Suprapubic skin (tissue), 4 donors: ENCODE measurements around the gene RPUSD1. TPM values are rescaled to one million over a fixed set of nuclear protein-coding genes. Genes with fewer than 3 reads are reported as not detected.

Experiments
- DNase-seq, 2 donors: peaks; one replicate each; pipeline ENCODE4 v3.0.0-alpha.2; 2019; ENCODE audit warnings: low spot score in 2 of 2
- H3K27ac ChIP-seq: fragments of 200-600 bp; sonication (generic); one replicate; pipeline ENCODE4 v1.5.1; 2019
- H3K27me3 ChIP-seq: fragments of 200-600 bp; sonication (generic); one replicate; pipeline ENCODE4 v1.5.1; 2019
- H3K36me3 ChIP-seq: fragments of 200-600 bp; sonication (generic); one replicate; pipeline ENCODE4 v1.5.1; 2019
- H3K4me1 ChIP-seq: fragments of 200-600 bp; sonication (generic); one replicate; pipeline ENCODE4 v1.5.1; 2019
- H3K4me3 ChIP-seq: fragments of 200-600 bp; sonication (generic); one replicate; pipeline ENCODE4 v1.5.1; 2019; ENCODE audit warnings: mild to moderate bottlenecking
- H3K9me3 ChIP-seq: fragments of 200-600 bp; sonication (generic); one replicate; pipeline ENCODE4 v1.5.1; 2019
- CTCF ChIP-seq, 2 donors: fragments of 200-600 bp in 1 of 2; fragments of 450-650 bp in 1 of 2; sonication (generic) in 1 of 2; IDR thresholded peaks; one replicate each; pipeline ENCODE4 v1.5.1; 2016 to 2019; ENCODE audit warnings: antibody characterized with exemption in 2 of 2, mild to moderate bottlenecking in 1 of 2, moderate library complexity in 1 of 2
- EP300 ChIP-seq: sonication (generic); formaldehyde crosslinking; IDR thresholded peaks from one replicate; pipeline ENCODE4 v1.6.1; 2017; ENCODE audit warnings: antibody characterized with exemption
- POLR2A ChIP-seq, 2 donors: fragments of 450-650 bp; IDR thresholded peaks; one replicate each; pipeline ENCODE4 v1.6.1; 2017; ENCODE audit warnings: antibody characterized with exemption in 2 of 2, mild to moderate bottlenecking in 2 of 2, moderate library complexity in 2 of 2
- POLR2AphosphoS5 ChIP-seq, 3 donors: sonication (generic); formaldehyde crosslinking; IDR thresholded peaks; one replicate each; pipeline ENCODE4 v1.6.1; 2017; ENCODE audit warnings: antibody characterized with exemption in 3 of 3
- WGBS: methylation state at CpG from one replicate; pipeline ENCODE4 v1.1.5; 2018; 5-methylcytosine and 5-hydroxymethylcytosine counted together
- total RNA-seq, 4 donors: library from RNA; depleted of rRNA; stranded (reverse); fragments of >200 nt; gene quantifications; one replicate each; pipeline ENCODE4 v1.1.0, GENCODE V29; 2016

The RPUSD1 gene
- total RNA-seq, 4 donors from 2014 or later: 13.6 to 27.1 (median 21.8) TPM

GRCh38 chr16:813204-813915, 25.2 kb upstream of the RPUSD1 start:
- peaks cover 66% of the 10 kb centered on the region for H3K27me3 ChIP-seq

GRCh38 chr16:808085-808386, 19.9 kb upstream of the RPUSD1 start:
- no peak for DNase-seq
- Histone ChIP-seq H3K4me3 (peak overlapping the region; percentile 65), H3K9me3 (no peaks in the 10 kb centered on the region), H3K36me3 (no peaks in the 10 kb centered on the region), H3K27ac (no peak overlapping the region), H3K4me1 (peaks cover 2% of the 10 kb centered on the region), H3K27me3 (peaks cover 28% of the 10 kb centered on the region)
- WGBS: 4% methylated on average over 19 of the region's 19 CpGs
- TF ChIP-seq POLR2A (IDR thresholded peaks at IDR 0.05): no peak
- no peak for TF ChIP-seq EP300

More at GRCh38 chr16:813204-813915, 25.2 kb upstream of the RPUSD1 start:
- Histone ChIP-seq H3K36me3 (no peaks in the 10 kb centered on the region), H3K9me3 (no peaks in the 10 kb centered on the region), H3K4me1 (peaks cover 7% of the 10 kb centered on the region), H3K27ac (no peak overlapping the region), H3K4me3 (peak overlapping the region; percentile 24)
- no peak for DNase-seq
- TF ChIP-seq POLR2AphosphoS5 (IDR thresholded peaks at IDR 0.05) (no peak), EP300 (no peak), POLR2A (IDR thresholded peaks at IDR 0.05) (no peak), CTCF (IDR thresholded peaks at IDR 0.05) (peak; percentile 10 to 59)
- WGBS: 0% methylated on average over 8 of the region's 67 CpGs

- DNase-seq: peak; percentile 94 to 96
- Histone ChIP-seq H3K4me1 (peaks cover 2% of the 10 kb centered on the region), H3K9me3 (no peaks in the 10 kb centered on the region), H3K4me3 (peak overlapping the region; percentile 65), H3K27me3 (peaks cover 28% of the 10 kb centered on the region), H3K27ac (peak overlapping the region; percentile 83), H3K36me3 (no peaks in the 10 kb centered on the region)
- WGBS: 0% methylated on average over 23 of the region's 80 CpGs
- TF ChIP-seq POLR2A (IDR thresholded peaks at IDR 0.05): peak; percentile 40 to 83
- TF ChIP-seq EP300: no peak
- peak; percentile 42 to 81 (median 72) for TF ChIP-seq POLR2AphosphoS5 (IDR thresholded peaks at IDR 0.05)
- no peak for TF ChIP-seq CTCF (IDR thresholded peaks at IDR 0.05)
These were observed 19.3 kb upstream of the RPUSD1 start for GRCh38 chr16:807347-808084.

GRCh38 chr16:805474-805873, 17.3 kb upstream of the RPUSD1 start:
- H3K27ac ChIP-seq: no peak overlapping the region
- H3K9me3 ChIP-seq: no peaks in the 10 kb centered on the region
- no peaks in the 10 kb centered on the region for H3K36me3 ChIP-seq
- peaks cover 38% of the 10 kb centered on the region for H3K27me3 ChIP-seq
- no peak for DNase-seq
- 76% methylated on average over 10 of the region's 17 CpGs for WGBS
- TF ChIP-seq CTCF (IDR thresholded peaks at IDR 0.05) (no peak), POLR2AphosphoS5 (IDR thresholded peaks at IDR 0.05) (no peak), POLR2A (IDR thresholded peaks at IDR 0.05) (no peak), EP300 (no peak)
- H3K4me3 ChIP-seq: no peak overlapping the region
- H3K4me1 ChIP-seq: peaks cover 2% of the 10 kb centered on the region

GRCh38 chr16:804193-805048, 16.2 kb upstream of the RPUSD1 start:
- WGBS: 54% methylated on average over 28 of the region's 33 CpGs
- no peaks in the 10 kb centered on the region for H3K36me3 ChIP-seq
- DNase-seq: no peak
- no peaks in the 10 kb centered on the region for H3K9me3 ChIP-seq
- TF ChIP-seq POLR2AphosphoS5 (IDR thresholded peaks at IDR 0.05) (no peak), CTCF (IDR thresholded peaks at IDR 0.05) (no peak), POLR2A (IDR thresholded peaks at IDR 0.05) (no peak), EP300 (no peak)
- no peak overlapping the region for H3K4me3 ChIP-seq
- H3K27me3 ChIP-seq: peaks cover 49% of the 10 kb centered on the region
- no peak overlapping the region for H3K27ac ChIP-seq
- H3K4me1 ChIP-seq: peaks cover 7% of the 10 kb centered on the region
